ENCODE results near the gene OPA3.

Gene OPA3

DNA sequence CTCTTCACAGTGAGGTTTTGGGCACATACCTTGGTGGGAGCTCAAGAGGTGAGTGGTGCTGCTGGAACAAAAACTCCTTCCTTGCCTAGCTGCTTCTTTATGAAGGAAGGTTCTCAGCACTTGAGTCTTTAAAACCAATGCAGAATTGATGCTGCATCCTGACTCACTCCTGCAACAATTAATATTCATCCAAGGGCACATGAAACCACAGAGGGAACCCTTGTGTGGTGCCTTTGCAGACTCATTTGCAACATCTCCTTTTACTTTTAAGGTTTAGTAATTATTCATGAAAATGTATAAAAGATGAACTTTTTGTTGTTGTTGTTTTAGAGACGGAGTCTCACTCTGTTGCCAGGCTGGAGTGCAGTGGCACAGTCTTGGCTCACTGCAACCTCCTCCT, 30.1 kb downstream of the OPA3 start:
- Histone ChIP-seq H3K27me3 (replicated peaks in 2 of 5; ENCODE audit: control insufficient read depth in 4 of 5, insufficient read depth in 5 of 5, low read length in 4 of 5) (no peaks in the 10 kb centered on the region), H3K27ac (ENCODE audit: insufficient read depth in 1 of 2, low read depth in 1 of 2, low read length in 2 of 2, poor library complexity in 1 of 2, severe bottlenecking in 2 of 2) (no peak overlapping the region), H3K4me1 (ENCODE audit: control extremely low read depth in 1 of 4, control insufficient read depth in 4 of 4, insufficient read depth in 4 of 4, low read length in 3 of 4) (peaks cover 0 to 6% (median 1%) of the 10 kb centered on the region in 4 experiments), H3K9me3 (ENCODE audit: control extremely low read depth in 1 of 5, control insufficient read depth in 4 of 5, insufficient read depth in 2 of 5, low read depth in 1 of 5, low read length in 4 of 5) (no peaks in the 10 kb centered on the region), H3K4me3 (ENCODE audit: control insufficient read depth in 1 of 7, extremely low read depth in 1 of 7, insufficient read depth in 4 of 7, low read depth in 2 of 7, low read length in 6 of 7) (no peak overlapping the region), H3K36me3 (ENCODE audit: control insufficient read depth in 4 of 4, insufficient read depth in 4 of 4, low read length in 3 of 4) (peaks cover 0 to 6% (median 3%) of the 10 kb centered on the region in 4 experiments)
- ChIA-PET CTCF (interaction anchor here (0.6 to 6.7 kb wide), 5 partner anchors 11 to 439 kb away, joined by 3 to 47 read pairs (median 4); no protein-coding TSS in a partner anchor), POLR2A (interaction anchor here (0.7 kb wide), 1 partner anchor 26 kb away, joined by 3 read pairs; no protein-coding TSS in a partner anchor)
- no CpG with 5 or more reads among the region's 1 CpG for WGBS (ENCODE audit: insufficient coverage)
- DNase-seq = no peak

DNA sequence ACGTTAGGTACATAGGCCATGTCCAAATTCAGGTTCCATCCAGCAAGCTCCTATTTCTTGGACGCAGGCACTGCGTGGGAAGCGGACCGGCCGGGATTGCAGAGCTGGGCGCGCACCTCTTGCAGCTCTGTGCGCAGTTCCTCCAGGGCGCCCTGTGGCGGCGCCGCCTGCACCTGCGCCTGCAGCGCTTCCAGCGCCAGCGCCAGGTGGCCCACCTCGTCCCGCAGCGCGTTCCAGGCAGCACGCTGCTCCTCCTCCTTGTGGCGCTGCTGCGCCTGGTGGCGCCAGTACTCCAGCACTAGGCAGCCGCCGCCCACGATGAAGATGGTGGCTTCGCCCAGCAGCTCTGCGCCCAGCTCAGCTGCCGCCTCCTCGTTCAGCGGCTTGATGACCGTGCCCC, 31.1 kb downstream of the OPA3 start:
- Histone ChIP-seq H3K27ac (ENCODE audit: insufficient read depth in 1 of 2, low read depth in 1 of 2, low read length in 2 of 2, poor library complexity in 1 of 2, severe bottlenecking in 2 of 2) (no peak overlapping the region), H3K4me1 (ENCODE audit: control extremely low read depth in 1 of 4, control insufficient read depth in 4 of 4, insufficient read depth in 4 of 4, low read length in 3 of 4) (peaks cover 0 to 3% (median 0%) of the 10 kb centered on the region in 4 experiments), H3K9me3 (ENCODE audit: control extremely low read depth in 1 of 5, control insufficient read depth in 4 of 5, insufficient read depth in 2 of 5, low read depth in 1 of 5, low read length in 4 of 5) (no peaks in the 10 kb centered on the region), H3K36me3 (ENCODE audit: control insufficient read depth in 4 of 4, insufficient read depth in 4 of 4, low read length in 3 of 4) (peaks cover 0 to 6% (median 3%) of the 10 kb centered on the region in 4 experiments), H3K27me3 (replicated peaks in 2 of 5; ENCODE audit: control insufficient read depth in 4 of 5, insufficient read depth in 5 of 5, low read length in 4 of 5) (no peaks in the 10 kb centered on the region), H3K4me3 (ENCODE audit: control insufficient read depth in 1 of 7, extremely low read depth in 1 of 7, insufficient read depth in 4 of 7, low read depth in 2 of 7, low read length in 6 of 7) (no peak overlapping the region)
- 97% methylated on average over 34 of the region's 34 CpGs for WGBS (ENCODE audit: insufficient coverage)
- no peak for DNase-seq
- ChIA-PET CTCF (interaction anchor here (0.9 to 1.5 kb wide), 3 partner anchors 9 to 61 kb away, joined by 3 to 6 read pairs (median 4); no protein-coding TSS in a partner anchor), POLR2A (no interaction called here)

GRCh38 chr19:45547965-45548609, 36.5 kb downstream of the OPA3 start:
- Histone ChIP-seq H3K27me3 (replicated peaks in 2 of 5; ENCODE audit: control insufficient read depth in 4 of 5, insufficient read depth in 5 of 5, low read length in 4 of 5) (no peaks in the 10 kb centered on the region), H3K4me1 (ENCODE audit: control extremely low read depth in 1 of 4, control insufficient read depth in 4 of 4, insufficient read depth in 4 of 4, low read length in 3 of 4) (peaks cover 5 to 20% (median 11%) of the 10 kb centered on the region in 4 experiments), H3K36me3 (ENCODE audit: control insufficient read depth in 4 of 4, insufficient read depth in 4 of 4, low read length in 3 of 4) (peaks cover 0 to 3% (median 0%) of the 10 kb centered on the region in 4 experiments), H3K27ac (ENCODE audit: insufficient read depth in 1 of 2, low read depth in 1 of 2, low read length in 2 of 2, poor library complexity in 1 of 2, severe bottlenecking in 2 of 2) (no peak overlapping the region), H3K4me3 (ENCODE audit: control insufficient read depth in 1 of 7, extremely low read depth in 1 of 7, insufficient read depth in 4 of 7, low read depth in 2 of 7, low read length in 6 of 7) (no peak overlapping the region), H3K9me3 (ENCODE audit: control extremely low read depth in 1 of 5, control insufficient read depth in 4 of 5, insufficient read depth in 2 of 5, low read depth in 1 of 5, low read length in 4 of 5) (no peaks in the 10 kb centered on the region)
- CTCF ChIA-PET = interaction anchor here (1.5 kb wide), 1 partner anchor 9 kb away, joined by 4 read pairs; no protein-coding TSS in a partner anchor
- POLR2A ChIA-PET = no interaction called here
- WGBS (ENCODE audit: insufficient coverage) = 95% methylated on average over 9 of the region's 9 CpGs
- no peak for DNase-seq

DNA sequence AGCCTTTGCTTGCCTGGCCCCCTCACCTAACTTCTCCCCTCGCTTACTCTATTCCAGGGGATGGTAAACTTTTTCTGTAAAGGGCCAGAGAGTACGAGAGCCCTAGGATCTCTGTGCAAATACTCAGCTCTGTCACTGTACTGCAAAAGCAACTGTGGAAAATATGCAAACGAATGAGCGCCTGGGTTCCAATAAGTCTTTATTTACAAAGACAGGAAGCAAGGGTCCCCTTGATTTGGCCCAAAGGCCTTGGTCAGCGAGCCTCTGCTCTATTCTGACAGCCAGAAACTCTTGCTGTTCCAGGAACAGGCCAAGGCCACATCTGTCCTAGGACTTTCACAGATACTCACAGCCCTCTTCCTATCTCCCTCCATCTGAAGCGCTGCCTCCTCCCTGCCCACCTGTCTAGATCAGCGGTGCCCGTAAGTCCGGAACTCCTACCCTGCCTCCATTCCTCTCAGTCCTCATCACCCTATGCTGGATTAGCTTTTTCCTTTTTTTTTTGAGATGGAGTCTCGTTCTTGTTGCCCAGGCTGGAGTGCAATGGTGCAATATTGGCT, 37.3 kb downstream of the OPA3 start:
- ChIA-PET POLR2A (no interaction called here), CTCF (interaction anchor here (1.0 to 1.5 kb wide), 2 partner anchors 10 to 11 kb away, joined by 3 to 4 read pairs; no protein-coding TSS in a partner anchor)
- Histone ChIP-seq H3K4me1 (ENCODE audit: control extremely low read depth in 1 of 4, control insufficient read depth in 4 of 4, insufficient read depth in 4 of 4, low read length in 3 of 4) (peaks cover 5 to 21% (median 11%) of the 10 kb centered on the region in 4 experiments), H3K9me3 (ENCODE audit: control extremely low read depth in 1 of 5, control insufficient read depth in 4 of 5, insufficient read depth in 2 of 5, low read depth in 1 of 5, low read length in 4 of 5) (no peaks in the 10 kb centered on the region), H3K36me3 (ENCODE audit: control insufficient read depth in 4 of 4, insufficient read depth in 4 of 4, low read length in 3 of 4) (no peaks in the 10 kb centered on the region), H3K27ac (ENCODE audit: insufficient read depth in 1 of 2, low read depth in 1 of 2, low read length in 2 of 2, poor library complexity in 1 of 2, severe bottlenecking in 2 of 2) (no peak overlapping the region), H3K4me3 (ENCODE audit: control insufficient read depth in 1 of 7, extremely low read depth in 1 of 7, insufficient read depth in 4 of 7, low read depth in 2 of 7, low read length in 6 of 7) (no peak overlapping the region), H3K27me3 (replicated peaks in 2 of 5; ENCODE audit: control insufficient read depth in 4 of 5, insufficient read depth in 5 of 5, low read length in 4 of 5) (no peaks in the 10 kb centered on the region)
- 90% methylated on average over 9 of the region's 10 CpGs for WGBS (ENCODE audit: insufficient coverage)
- DNase-seq = no peak

GRCh38 chr19:45542234-45542668, 42.4 kb downstream of the OPA3 start:
- POLR2A ChIA-PET = no interaction called here
- H3K27me3 ChIP-seq (replicated peaks in 2 of 5; ENCODE audit: control insufficient read depth in 4 of 5, insufficient read depth in 5 of 5, low read length in 4 of 5) = no peaks in the 10 kb centered on the region
- 89% methylated on average over 4 of the region's 7 CpGs for WGBS (ENCODE audit: insufficient coverage)
- H3K4me1 ChIP-seq (ENCODE audit: control extremely low read depth in 1 of 4, control insufficient read depth in 4 of 4, insufficient read depth in 4 of 4, low read length in 3 of 4) = peaks cover 5 to 20% (median 8%) of the 10 kb centered on the region in 4 experiments
- peaks cover 0 to 9% (median 0%) of the 10 kb centered on the region in 5 experiments for H3K9me3 ChIP-seq (ENCODE audit: control extremely low read depth in 1 of 5, control insufficient read depth in 4 of 5, insufficient read depth in 2 of 5, low read depth in 1 of 5, low read length in 4 of 5)
- DNase-seq = no peak
- H3K36me3 ChIP-seq (ENCODE audit: control insufficient read depth in 4 of 4, insufficient read depth in 4 of 4, low read length in 3 of 4) = no peaks in the 10 kb centered on the region
- H3K27ac ChIP-seq (ENCODE audit: insufficient read depth in 1 of 2, low read depth in 1 of 2, low read length in 2 of 2, poor library complexity in 1 of 2, severe bottlenecking in 2 of 2) = no peak overlapping the region
- H3K4me3 ChIP-seq (ENCODE audit: control insufficient read depth in 1 of 7, extremely low read depth in 1 of 7, insufficient read depth in 4 of 7, low read depth in 2 of 7, low read length in 6 of 7) = no peak overlapping the region
- CTCF ChIA-PET = no interaction called here

GRCh38 chr19:45539459-45539858, 45.1 kb downstream of the OPA3 start:
- Histone ChIP-seq H3K27ac (ENCODE audit: insufficient read depth in 1 of 2, low read depth in 1 of 2, low read length in 2 of 2, poor library complexity in 1 of 2, severe bottlenecking in 2 of 2) (no peak overlapping the region), H3K4me1 (ENCODE audit: control extremely low read depth in 1 of 4, control insufficient read depth in 4 of 4, insufficient read depth in 4 of 4, low read length in 3 of 4) (peaks cover 0 to 13% (median 5%) of the 10 kb centered on the region in 4 experiments), H3K4me3 (ENCODE audit: control insufficient read depth in 1 of 7, extremely low read depth in 1 of 7, insufficient read depth in 4 of 7, low read depth in 2 of 7, low read length in 6 of 7) (no peak overlapping the region), H3K27me3 (replicated peaks in 2 of 5; ENCODE audit: control insufficient read depth in 4 of 5, insufficient read depth in 5 of 5, low read length in 4 of 5) (no peaks in the 10 kb centered on the region), H3K36me3 (ENCODE audit: control insufficient read depth in 4 of 4, insufficient read depth in 4 of 4, low read length in 3 of 4) (no peaks in the 10 kb centered on the region), H3K9me3 (ENCODE audit: control extremely low read depth in 1 of 5, control insufficient read depth in 4 of 5, insufficient read depth in 2 of 5, low read depth in 1 of 5, low read length in 4 of 5) (peaks cover 0 to 9% (median 0%) of the 10 kb centered on the region in 5 experiments)
- no peak for DNase-seq
- POLR2A ChIA-PET = no interaction called here
- 98% methylated on average over 6 of the region's 9 CpGs for WGBS (ENCODE audit: insufficient coverage)
- CTCF ChIA-PET = no interaction called here

GRCh38 chr19:45531349-45531748, 53.3 kb downstream of the OPA3 start:
- no peak for DNase-seq
- 86% methylated on average over 1 of the region's 1 CpG for WGBS (ENCODE audit: insufficient coverage)

More at GRCh38 chr19:45531349-45531748, 53.3 kb downstream of the OPA3 start:
- POLR2A ChIA-PET = no interaction called here
- Histone ChIP-seq H3K27ac (ENCODE audit: insufficient read depth in 1 of 2, low read depth in 1 of 2, low read length in 2 of 2, poor library complexity in 1 of 2, severe bottlenecking in 2 of 2) (no peak overlapping the region), H3K4me1 (ENCODE audit: control extremely low read depth in 1 of 4, control insufficient read depth in 4 of 4, insufficient read depth in 4 of 4, low read length in 3 of 4) (peaks cover 0 to 10% (median 5%) of the 10 kb centered on the region in 4 experiments), H3K4me3 (ENCODE audit: control insufficient read depth in 1 of 7, extremely low read depth in 1 of 7, insufficient read depth in 4 of 7, low read depth in 2 of 7, low read length in 6 of 7) (no peak overlapping the region), H3K27me3 (replicated peaks in 2 of 5; ENCODE audit: control insufficient read depth in 4 of 5, insufficient read depth in 5 of 5, low read length in 4 of 5) (peaks cover 0 to 10% (median 3%) of the 10 kb centered on the region in 5 experiments), H3K36me3 (ENCODE audit: control insufficient read depth in 4 of 4, insufficient read depth in 4 of 4, low read length in 3 of 4) (peaks cover 0 to 12% (median 2%) of the 10 kb centered on the region in 4 experiments), H3K9me3 (ENCODE audit: control extremely low read depth in 1 of 5, control insufficient read depth in 4 of 5, insufficient read depth in 2 of 5, low read depth in 1 of 5, low read length in 4 of 5) (peaks cover 0 to 10% (median 5%) of the 10 kb centered on the region in 5 experiments)
- CTCF ChIA-PET = interaction anchor here (0.9 kb wide), 1 partner anchor 27 kb away, joined by 3 read pairs; no protein-coding TSS in a partner anchor
